ENCODE results near the gene NAV2. TPM values are rescaled to one million over a fixed set of nuclear protein-coding genes. Genes with fewer than 3 reads are reported as not detected.

Gene NAV2
- total RNA-seq, 1 experiment from 2014 or later: 46.3 TPM

DNA sequence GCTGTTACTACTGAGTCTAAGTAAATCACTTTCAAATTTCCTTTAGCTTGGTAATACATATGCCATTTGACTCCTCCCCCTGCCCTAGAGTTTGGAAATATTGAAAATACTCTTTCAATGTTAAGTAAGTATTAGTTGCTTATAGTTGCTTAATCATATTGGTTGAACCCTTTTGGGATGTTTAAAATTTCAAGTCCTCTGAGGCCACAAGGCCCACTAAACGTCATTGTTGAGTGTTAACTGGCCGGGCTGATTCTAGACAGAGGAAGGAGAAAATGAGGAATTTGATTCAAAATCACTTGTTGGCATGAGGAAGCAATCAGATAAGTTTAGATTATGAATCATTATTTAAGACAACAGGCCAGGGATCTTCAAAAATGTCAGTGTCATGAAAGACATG lies 8.5 kb downstream of the NAV2 start:
- Histone ChIP-seq H3K56ac (ENCODE audit: insufficient read length, low read depth, low read length) (no peak overlapping the region), H3K79me2 (ENCODE audit: insufficient read depth, low read length) (no peaks in the 10 kb centered on the region), H2BK20ac (ENCODE audit: low read depth, low read length, poor library complexity, severe bottlenecking) (no peak overlapping the region), H2BK120ac (ENCODE audit: low read depth, low read length, poor library complexity, severe bottlenecking) (no peak overlapping the region), H2BK12ac (ENCODE audit: insufficient read length, low read depth, low read length) (no peak overlapping the region), H3K23ac (ENCODE audit: insufficient read length, low read depth, low read length) (no peak overlapping the region), H3K9me3 (ENCODE audit: control insufficient read depth, low read depth, low read length) (no peaks in the 10 kb centered on the region), H2BK15ac (ENCODE audit: low read depth, low read length) (no peak overlapping the region), H3K79me1 (ENCODE audit: insufficient read depth, low read depth, low read length, poor library complexity, severe bottlenecking) (no peaks in the 10 kb centered on the region), H4K20me1 (ENCODE audit: control insufficient read depth, insufficient read depth, insufficient read length) (no peaks in the 10 kb centered on the region), H3K27me3 (ENCODE audit: insufficient read depth, low read length) (no peaks in the 10 kb centered on the region; the same call in 1 of the 2 replicates), H4K5ac (ENCODE audit: insufficient read length, low read depth, low read length) (no peak overlapping the region), H4K8ac (replicated peaks; ENCODE audit: insufficient read length, low read depth, low read length) (no peak overlapping the region), H3K27ac (ENCODE audit: insufficient read length, low read depth, low read length) (no peak overlapping the region), H3T11ph (ENCODE audit: low read length) (no peak overlapping the region), H3K4me1 (ENCODE audit: insufficient read depth, low read length) (no peaks in the 10 kb centered on the region), H4K91ac (ENCODE audit: insufficient read length, low read depth, low read length) (no peak overlapping the region), H3K4ac (ENCODE audit: low read depth, low read length) (no peak overlapping the region), H3K4me2 (ENCODE audit: insufficient read depth, insufficient read length, low read length) (no peak overlapping the region), H3K9ac (ENCODE audit: extremely low read depth, insufficient read length, low read length) (no peak overlapping the region), H2AFZ (ENCODE audit: low read length) (no peak overlapping the region), H2BK5ac (ENCODE audit: insufficient read length, low read length) (no peak overlapping the region), H3K18ac (ENCODE audit: insufficient read length, low read depth, low read length) (no peak overlapping the region), H3K14ac (ENCODE audit: insufficient read depth, low read length) (no peak overlapping the region), H3K23me2 (ENCODE audit: insufficient read length, low read depth, low read length, poor library complexity, severe bottlenecking) (no peaks in the 10 kb centered on the region), H2AK5ac (ENCODE audit: insufficient read length, low read length) (no peak overlapping the region)
- TF ChIP-seq, protein P1, sequence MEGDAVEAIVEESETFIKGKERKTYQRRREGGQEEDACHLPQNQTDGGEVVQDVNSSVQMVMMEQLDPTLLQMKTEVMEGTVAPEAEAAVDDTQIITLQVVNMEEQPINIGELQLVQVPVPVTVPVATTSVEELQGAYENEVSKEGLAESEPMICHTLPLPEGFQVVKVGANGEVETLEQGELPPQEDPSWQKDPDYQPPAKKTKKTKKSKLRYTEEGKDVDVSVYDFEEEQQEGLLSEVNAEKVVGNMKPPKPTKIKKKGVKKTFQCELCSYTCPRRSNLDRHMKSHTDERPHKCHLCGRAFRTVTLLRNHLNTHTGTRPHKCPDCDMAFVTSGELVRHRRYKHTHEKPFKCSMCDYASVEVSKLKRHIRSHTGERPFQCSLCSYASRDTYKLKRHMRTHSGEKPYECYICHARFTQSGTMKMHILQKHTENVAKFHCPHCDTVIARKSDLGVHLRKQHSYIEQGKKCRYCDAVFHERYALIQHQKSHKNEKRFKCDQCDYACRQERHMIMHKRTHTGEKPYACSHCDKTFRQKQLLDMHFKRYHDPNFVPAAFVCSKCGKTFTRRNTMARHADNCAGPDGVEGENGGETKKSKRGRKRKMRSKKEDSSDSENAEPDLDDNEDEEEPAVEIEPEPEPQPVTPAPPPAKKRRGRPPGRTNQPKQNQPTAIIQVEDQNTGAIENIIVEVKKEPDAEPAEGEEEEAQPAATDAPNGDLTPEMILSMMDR (conservative IDR thresholded peaks at IDR 0.05): no peak
- DNase-seq: no peak
- Mint-ChIP-seq H3K9me3 (no peaks in the 10 kb centered on the region), H3K27ac (no peak overlapping the region), H3K27me3 (ENCODE audit: low read depth) (peaks cover 23% of the 10 kb centered on the region), H3K36me3 (ENCODE audit: insufficient read depth in 1 of 3, low read depth in 3 of 3) (no peaks in the 10 kb centered on the region), H3K4me3 (no peak overlapping the region), H3K4me1 (peaks cover 0 to 5% of the 10 kb centered on the region in 2 experiments; a peak in 3 of 4 replicates)
- WGBS (ENCODE audit: extremely low coverage, insufficient read length, low lambda C conversion rate): no CpG with 5 or more reads among the region's 2 CpGs
